IMR-90 (cell line): ENCODE data around the gene THAP2. TPM values are rescaled to one million over a fixed set of nuclear protein-coding genes. Genes with fewer than 3 reads are reported as not detected.

Experiments used
- ATAC-seq: fragments of 200-7000 bp; cut with Tn5 transposase; 2 replicates; pipeline ENCODE4 v1.9.1; 2020; ENCODE audit warnings: low read depth, mild to moderate bottlenecking, moderate library complexity
- BruUV-seq: library from RNA; stranded (reverse); fragments of 400-500 nt; replicated peaks from 2 replicates; lab custom pipeline; 2021; lab: Mats Ljungman, UMichigan
- CTCF ChIA-PET: fragments of 300-600 bp; formaldehyde crosslinking; extraction: SDS; loops from one replicate; lab custom pipeline; 2021; ENCODE audit warnings: antibody characterized with exemption; lab: Yijun Ruan, JAX
- POLR2A ChIA-PET: fragments of 300-600 bp; sonication (Branson Sonifier 250); formaldehyde crosslinking; loops from one replicate; lab custom pipeline; 2022; ENCODE audit warnings: antibody characterized with exemption; ENCODE audit not compliant: unreplicated experiment; lab: Charles Lee
- DNase-seq: peaks from one replicate; pipeline ENCODE4 v3.0.0; 2013
- H2AFZ ChIP-seq: replicated peaks from 2 replicates; pipeline ENCODE3; 2013; ENCODE audit warnings: low read length, mild to moderate bottlenecking; ENCODE audit not compliant: poor library complexity
- H2AK5ac ChIP-seq: 2 replicates; pipeline ENCODE4 v1.6.1; 2013; ENCODE audit warnings: low read depth, low read length, inconsistent platforms
- H2AK9ac ChIP-seq: replicated peaks from 2 replicates; pipeline ENCODE3; 2013; ENCODE audit warnings: mild to moderate bottlenecking, low read depth, low read length, moderate library complexity; ENCODE audit not compliant: poor library complexity
- H2BK120ac ChIP-seq: 2 replicates; pipeline ENCODE4 v1.6.1; 2013; ENCODE audit warnings: low read depth, low read length, inconsistent platforms
- H2BK15ac ChIP-seq: 3 replicates; pipeline ENCODE4 v1.6.1; 2013; ENCODE audit warnings: low read depth, low read length, inconsistent platforms
- H2BK20ac ChIP-seq: 2 replicates; pipeline ENCODE4 v1.6.1; 2013; ENCODE audit warnings: low read depth, mild to moderate bottlenecking, inconsistent platforms, low read length, moderate library complexity
- H2BK5ac ChIP-seq: 2 replicates; pipeline ENCODE4 v1.6.1; 2013; ENCODE audit warnings: mild to moderate bottlenecking, low read depth, low read length, inconsistent platforms; ENCODE audit not compliant: poor library complexity, severe bottlenecking
- H3K14ac ChIP-seq: replicated peaks from 2 replicates; pipeline ENCODE4 v1.6.1; 2013; ENCODE audit warnings: low read depth, low read length, inconsistent platforms
- H3K18ac ChIP-seq: 2 replicates; pipeline ENCODE4 v1.6.1; 2013; ENCODE audit warnings: low read depth, low read length, control low read depth
- H3K23ac ChIP-seq: 2 replicates; pipeline ENCODE4 v1.6.1; 2013; ENCODE audit warnings: low read depth, low read length, inconsistent platforms
- H3K27ac ChIP-seq: 2 replicates; pipeline ENCODE4 v1.5.1; 2013; ENCODE audit warnings: mild to moderate bottlenecking, control low read depth, low read length; ENCODE audit not compliant: insufficient read depth
- H3K27me3 ChIP-seq: 2 replicates; pipeline ENCODE4 v1.6.1; 2013; ENCODE audit warnings: low read length; ENCODE audit not compliant: control insufficient read depth, insufficient read depth
- H3K36me3 ChIP-seq: 2 replicates; pipeline ENCODE4 v1.6.1; 2013; ENCODE audit warnings: low read length, mixed read lengths; ENCODE audit not compliant: control insufficient read depth, insufficient read depth
- H3K4ac ChIP-seq: 2 replicates; pipeline ENCODE4 v1.6.1; 2013; ENCODE audit warnings: low read depth, low read length, inconsistent platforms
- H3K4me1 ChIP-seq: 2 replicates; pipeline ENCODE4 v1.6.1; 2013; ENCODE audit warnings: low read length, mixed read lengths; ENCODE audit not compliant: control insufficient read depth, insufficient read depth
- H3K4me2 ChIP-seq: 2 replicates; pipeline ENCODE4 v1.6.1; 2013; ENCODE audit warnings: low read depth, mild to moderate bottlenecking, control low read depth, low read length, moderate library complexity
- H3K4me3 ChIP-seq: 2 replicates; pipeline ENCODE4 v1.5.1; 2013; ENCODE audit warnings: low read depth, mild to moderate bottlenecking, control low read depth, low read length, moderate library complexity; ENCODE audit not compliant: insufficient read depth
- H3K56ac ChIP-seq: 2 replicates; pipeline ENCODE4 v1.6.1; 2013; ENCODE audit warnings: low read length, inconsistent platforms; ENCODE audit not compliant: insufficient read depth; ENCODE audit errors: extremely low read depth
- H3K79me1 ChIP-seq, 2 experiments: 2 replicates each; pipeline ENCODE4 v1.6.1; 2013; ENCODE audit warnings: low read length in 2 of 2, inconsistent platforms in 1 of 2, low read depth in 1 of 2
- H3K9ac ChIP-seq: 2 replicates; pipeline ENCODE4 v1.6.1; 2013; ENCODE audit warnings: low read depth, low read length, control low read depth
- H3K9me1 ChIP-seq: 2 replicates; pipeline ENCODE4 v1.6.1; 2013; ENCODE audit warnings: low read length, inconsistent platforms; ENCODE audit not compliant: insufficient read depth
- H3K9me3 ChIP-seq: 2 replicates; pipeline ENCODE4 v1.6.1; 2013; ENCODE audit warnings: low read length; ENCODE audit not compliant: control insufficient read depth, insufficient read depth
- H4K20me1 ChIP-seq: 2 replicates; pipeline ENCODE4 v1.6.1; 2013; ENCODE audit warnings: low read length, inconsistent platforms; ENCODE audit not compliant: insufficient read depth
- H4K5ac ChIP-seq: 2 replicates; pipeline ENCODE4 v1.6.1; 2013; ENCODE audit warnings: mild to moderate bottlenecking, low read depth, low read length, control low read depth
- H4K8ac ChIP-seq, 2 experiments: 2 replicates each; pipeline ENCODE4 v1.6.1; 2013; ENCODE audit warnings: low read depth in 2 of 2, low read length in 2 of 2, control low read depth in 1 of 2, inconsistent platforms in 1 of 2
- H4K91ac ChIP-seq: 2 replicates; pipeline ENCODE4 v1.6.1; 2013; ENCODE audit warnings: low read depth, low read length, inconsistent platforms; ENCODE audit not compliant: insufficient read depth
- BHLHE40 ChIP-seq: fragments of 150-350 bp; IDR thresholded peaks from 2 replicates; pipeline ENCODE4 v1.6.1; 2016; ENCODE audit warnings: mild to moderate bottlenecking, low read depth, low read length
- CEBPB ChIP-seq: IDR thresholded peaks from 2 replicates; pipeline ENCODE4 v1.6.1; 2012; ENCODE audit warnings: low read depth, low read length, improper control_type of control experiment
- CHD1 ChIP-seq: IDR thresholded peaks from 2 replicates; pipeline ENCODE4 v1.6.1; 2012; ENCODE audit warnings: low read depth, low read length, improper control_type of control experiment
- FOS ChIP-seq: fragments of 150-350 bp; IDR thresholded peaks from 2 replicates; pipeline ENCODE4 v1.6.1; 2016; ENCODE audit warnings: low read depth, low read length
- MAFK ChIP-seq: IDR thresholded peaks from 2 replicates; pipeline ENCODE4 v1.6.1; 2012; ENCODE audit warnings: low read depth, low read length, improper control_type of control experiment
- MAZ ChIP-seq: IDR thresholded peaks from 2 replicates; pipeline ENCODE4 v1.6.1; 2012; ENCODE audit warnings: low read depth, mild to moderate bottlenecking, low read length, improper control_type of control experiment, moderate library complexity, borderline replicate concordance
- MXI1 ChIP-seq: IDR thresholded peaks from 2 replicates; pipeline ENCODE4 v1.6.1; 2012; ENCODE audit warnings: low read depth, mild to moderate bottlenecking, low read length, moderate library complexity, borderline replicate concordance
- NFE2L2 ChIP-seq: fragments of 150-350 bp; IDR thresholded peaks from 2 replicates; pipeline ENCODE4 v1.6.1; 2016; ENCODE audit warnings: low read depth, mild to moderate bottlenecking, low read length
- POLR2A ChIP-seq: IDR thresholded peaks from 2 replicates; pipeline ENCODE4 v1.6.1; 2012; ENCODE audit warnings: mild to moderate bottlenecking, low read depth, low read length
- RAD21 ChIP-seq: IDR thresholded peaks from 2 replicates; pipeline ENCODE4 v1.6.1; 2012; ENCODE audit warnings: low read length, improper control_type of control experiment
- RCOR1 ChIP-seq: IDR thresholded peaks from 2 replicates; pipeline ENCODE4 v1.6.1; 2012; ENCODE audit warnings: mild to moderate bottlenecking, low read length, improper control_type of control experiment; ENCODE audit not compliant: insufficient replicate concordance
- RFX5 ChIP-seq: IDR thresholded peaks from 2 replicates; pipeline ENCODE4 v1.8.0; 2012; ENCODE audit warnings: low read depth, mild to moderate bottlenecking, low read length, moderate library complexity
- SMC3 ChIP-seq: fragments of 150-350 bp; IDR thresholded peaks from 2 replicates; pipeline ENCODE4 v1.6.1; 2016; ENCODE audit warnings: low read depth, mild to moderate bottlenecking, antibody characterized with exemption, low read length, moderate library complexity
- WGBS, 2 experiments: methylation state at CpG; one replicate each; pipeline versions ENCODE4 v1.1.5 to v1.1.7; 2013; ENCODE audit warnings: missing lambda C conversion rate in 2 of 2; ENCODE audit not compliant: insufficient read length in 1 of 2; ENCODE audit errors: extremely low coverage in 2 of 2; 5-methylcytosine and 5-hydroxymethylcytosine counted together
- dilution Hi-C: fragments of 300-500 bp; cut with HindIII; formaldehyde crosslinking; loops from one replicate; pipeline ENCODE4 v1.14.3; 2018; ENCODE audit warnings: low sequenced_read_pairs; ENCODE audit not compliant: unreplicated experiment
- in situ Hi-C: fragments of 300-500 bp; cut with MboI; formaldehyde crosslinking; loops from 3 replicates; pipeline ENCODE4 v1.14.3; 2019; ENCODE audit warnings: low sequenced_read_pairs, inconsistent platforms, mixed read lengths
- intact Hi-C: fragments of 100-400 bp; cut with micrococcal nuclease; formaldehyde crosslinking; loops from 2 replicates; pipeline ENCODE4 v1.10.0; 2022
- polyA plus RNA-seq, 3 experiments: library from polyadenylated mRNA; depleted of rRNA; stranded (reverse); fragments of >200 nt; gene quantifications; 2 replicates each; pipeline ENCODE4 v1.2.3, GENCODE V29; 2012; ENCODE audit warnings: low replicate concordance in 1 of 3
- total RNA-seq: library from RNA; depleted of rRNA; stranded (reverse); fragments of >200 nt; gene quantifications from 2 replicates; pipeline ENCODE4 v1.2.3, GENCODE V29; 2012
- TF ChIP-seq, protein P1 (sequence below): fragments of 150-350 bp; IDR thresholded peaks from 2 replicates; pipeline ENCODE4 v1.6.1; 2017; ENCODE audit warnings: mild to moderate bottlenecking, antibody characterized with exemption, low read length, low read depth
- TF ChIP-seq, protein P2 (sequence below): conservative IDR thresholded peaks from 2 replicates; pipeline ENCODE4 v1.5.1; 2012; ENCODE audit warnings: mild to moderate bottlenecking, low read depth, low read length, improper control_type of control experiment
- TF ChIP-seq, protein P3 (sequence below): fragments of 150-350 bp; IDR thresholded peaks from 2 replicates; pipeline ENCODE4 v1.6.1; 2016; ENCODE audit warnings: low read depth, mild to moderate bottlenecking, low read length, moderate library complexity, borderline replicate concordance

THAP2 gene
- total and polyA plus RNA-seq, 2 of the 4 experiments (the other 2 are of a cell fraction), result 1.4 to 2.5 TPM

DNA sequence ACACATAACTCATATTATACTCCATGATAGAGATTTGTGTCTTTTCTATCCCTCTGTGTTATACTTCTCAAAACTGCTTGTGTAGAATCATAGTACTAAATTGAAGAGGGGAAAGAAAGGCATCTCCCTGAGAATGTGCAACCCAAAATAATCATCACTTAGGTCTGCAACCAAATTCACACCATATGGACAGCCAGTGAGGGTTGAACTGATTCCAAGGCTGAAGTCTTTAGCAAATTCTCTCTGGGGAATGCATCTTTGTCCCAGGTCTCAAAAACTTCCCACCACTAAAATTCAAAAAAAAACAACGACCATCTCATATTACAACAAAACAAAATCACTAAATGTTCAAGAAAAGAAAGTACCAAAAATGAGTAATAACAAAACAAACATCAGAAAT, 11.4 kb upstream of the THAP2 start:
- 100% methylated on average over 1 of the region's 1 CpG; no CpG with 5 or more reads in 1 of the 2 experiments for WGBS, 2 experiments
- intact Hi-C loops (no loop called here), dilution Hi-C loops (no loop called here), in situ Hi-C loops (loop anchor here (25.0 kb wide), 1 partner anchor 610 kb away; the partner anchor contains the start of gene TRHDE)
- Histone ChIP-seq H3K9me3 (peaks cover 7% of the 10 kb centered on the region), H4K8ac (no peak overlapping the region), H3K18ac (no peak overlapping the region), H3K4ac (no peak overlapping the region), H2BK15ac (no peak overlapping the region), H4K20me1 (peaks cover 54% of the 10 kb centered on the region), H4K91ac (no peak overlapping the region), H3K23ac (no peak overlapping the region), H3K4me3 (no peak overlapping the region), H4K5ac (no peak overlapping the region), H3K27me3 (no peaks in the 10 kb centered on the region), H2BK5ac (no peak overlapping the region), H3K4me1 (0 out of 2 replicates have a peak, but pooled peaks cover 3% of the 10 kb centered on the region), H3K9ac (no peak overlapping the region), H3K79me1 (peaks cover 2 to 26% of the 10 kb centered on the region in 2 experiments; a peak in 2 of 4 replicates), H3K36me3 (peaks cover 29% of the 10 kb centered on the region), H3K9me1 (no peaks in the 10 kb centered on the region), H2AFZ (no peak overlapping the region), H2BK20ac (no peak overlapping the region), H3K14ac (no peak overlapping the region), H3K27ac (no peak overlapping the region), H2AK9ac (no peak overlapping the region), H2AK5ac (no peak overlapping the region), H2BK120ac (no peak overlapping the region), H3K4me2 (no peak overlapping the region), H3K56ac (no peak overlapping the region)
- no peak for ATAC-seq
- POLR2A ChIA-PET, result no interaction called here
- TF ChIP-seq BHLHE40, result no peak
- TF ChIP-seq, protein P1, sequence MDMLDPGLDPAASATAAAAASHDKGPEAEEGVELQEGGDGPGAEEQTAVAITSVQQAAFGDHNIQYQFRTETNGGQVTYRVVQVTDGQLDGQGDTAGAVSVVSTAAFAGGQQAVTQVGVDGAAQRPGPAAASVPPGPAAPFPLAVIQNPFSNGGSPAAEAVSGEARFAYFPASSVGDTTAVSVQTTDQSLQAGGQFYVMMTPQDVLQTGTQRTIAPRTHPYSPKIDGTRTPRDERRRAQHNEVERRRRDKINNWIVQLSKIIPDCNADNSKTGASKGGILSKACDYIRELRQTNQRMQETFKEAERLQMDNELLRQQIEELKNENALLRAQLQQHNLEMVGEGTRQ, result no peak
- no peak for TF ChIP-seq RAD21
- TF ChIP-seq RCOR1, result no peak
- no peak for TF ChIP-seq CHD1
- TF ChIP-seq, protein P2, sequence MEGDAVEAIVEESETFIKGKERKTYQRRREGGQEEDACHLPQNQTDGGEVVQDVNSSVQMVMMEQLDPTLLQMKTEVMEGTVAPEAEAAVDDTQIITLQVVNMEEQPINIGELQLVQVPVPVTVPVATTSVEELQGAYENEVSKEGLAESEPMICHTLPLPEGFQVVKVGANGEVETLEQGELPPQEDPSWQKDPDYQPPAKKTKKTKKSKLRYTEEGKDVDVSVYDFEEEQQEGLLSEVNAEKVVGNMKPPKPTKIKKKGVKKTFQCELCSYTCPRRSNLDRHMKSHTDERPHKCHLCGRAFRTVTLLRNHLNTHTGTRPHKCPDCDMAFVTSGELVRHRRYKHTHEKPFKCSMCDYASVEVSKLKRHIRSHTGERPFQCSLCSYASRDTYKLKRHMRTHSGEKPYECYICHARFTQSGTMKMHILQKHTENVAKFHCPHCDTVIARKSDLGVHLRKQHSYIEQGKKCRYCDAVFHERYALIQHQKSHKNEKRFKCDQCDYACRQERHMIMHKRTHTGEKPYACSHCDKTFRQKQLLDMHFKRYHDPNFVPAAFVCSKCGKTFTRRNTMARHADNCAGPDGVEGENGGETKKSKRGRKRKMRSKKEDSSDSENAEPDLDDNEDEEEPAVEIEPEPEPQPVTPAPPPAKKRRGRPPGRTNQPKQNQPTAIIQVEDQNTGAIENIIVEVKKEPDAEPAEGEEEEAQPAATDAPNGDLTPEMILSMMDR, result no peak
- TF ChIP-seq POLR2A, result no peak
- TF ChIP-seq CEBPB, result no peak
- TF ChIP-seq FOS, result no peak
- no peak for TF ChIP-seq SMC3
- TF ChIP-seq, protein P3, sequence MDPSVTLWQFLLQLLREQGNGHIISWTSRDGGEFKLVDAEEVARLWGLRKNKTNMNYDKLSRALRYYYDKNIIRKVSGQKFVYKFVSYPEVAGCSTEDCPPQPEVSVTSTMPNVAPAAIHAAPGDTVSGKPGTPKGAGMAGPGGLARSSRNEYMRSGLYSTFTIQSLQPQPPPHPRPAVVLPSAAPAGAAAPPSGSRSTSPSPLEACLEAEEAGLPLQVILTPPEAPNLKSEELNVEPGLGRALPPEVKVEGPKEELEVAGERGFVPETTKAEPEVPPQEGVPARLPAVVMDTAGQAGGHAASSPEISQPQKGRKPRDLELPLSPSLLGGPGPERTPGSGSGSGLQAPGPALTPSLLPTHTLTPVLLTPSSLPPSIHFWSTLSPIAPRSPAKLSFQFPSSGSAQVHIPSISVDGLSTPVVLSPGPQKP, result no peak
- no peak for TF ChIP-seq NFE2L2
- no peak for TF ChIP-seq MAFK
- no peak for TF ChIP-seq MAZ
- TF ChIP-seq RFX5, result no peak
- TF ChIP-seq MXI1, result no peak
- BruUV-seq, result no TSS peak
- no peak for DNase-seq
- CTCF ChIA-PET, result no interaction called here
